H1 (cell line): ENCODE data around the gene ARMH3. TPM values are rescaled to one million over a fixed set of nuclear protein-coding genes. Genes with fewer than 3 reads are reported as not detected.

Experiments used
- CTCF ChIA-PET: fragments of 300-600 bp; sonication (Branson Sonifier 250); formaldehyde crosslinking; loops from one replicate; lab custom pipeline; 2021; ENCODE audit not compliant: partially characterized antibody; lab: Charles Lee
- POLR2A ChIA-PET: fragments of 300-600 bp; sonication (Branson Sonifier 250); formaldehyde crosslinking; loops from one replicate; lab custom pipeline; 2021; ENCODE audit warnings: inconsistent platforms; ENCODE audit not compliant: partially characterized antibody; lab: Charles Lee
- DNase-seq, 2 experiments: peaks; one replicate each; pipeline versions ENCODE4 v3.0.0 to v3.0.0-alpha.2; 2010 to 2022; ENCODE audit warnings: low spot score in 2 of 2, low read depth in 1 of 2, mixed read lengths in 1 of 2
- FAIRE-seq: peaks from 2 replicates; lab custom pipeline; 2011; peaks lifted over from hg19 to GRCh38; lab: Jason Lieb, UNC
- H2AFZ ChIP-seq: 2 replicates; pipeline ENCODE4 v1.8.1; 2012; ENCODE audit warnings: low read length, inconsistent platforms
- H2AK5ac ChIP-seq: 2 replicates; pipeline ENCODE4 v1.6.1; 2013; ENCODE audit warnings: low read depth, low read length
- H2BK120ac ChIP-seq: replicated peaks from 2 replicates; pipeline ENCODE3; 2013; ENCODE audit warnings: low read depth, low read length, inconsistent platforms
- H2BK12ac ChIP-seq: 2 replicates; pipeline ENCODE4 v1.6.1; 2013; ENCODE audit warnings: low read depth, low read length
- H2BK15ac ChIP-seq: 2 replicates; pipeline ENCODE4 v1.6.1; 2013; ENCODE audit warnings: low read length
- H2BK20ac ChIP-seq: 2 replicates; pipeline ENCODE4 v1.6.1; 2013; ENCODE audit warnings: low read length
- H2BK5ac ChIP-seq: 2 replicates; pipeline ENCODE4 v1.6.1; 2013; ENCODE audit warnings: low read depth, low read length
- H3K14ac ChIP-seq: 2 replicates; pipeline ENCODE4 v1.6.1; 2013; ENCODE audit warnings: inconsistent platforms; ENCODE audit not compliant: insufficient read length
- H3K18ac ChIP-seq: 2 replicates; pipeline ENCODE4 v1.6.1; 2013; ENCODE audit warnings: low read length; ENCODE audit errors: extremely low read depth
- H3K23ac ChIP-seq: 2 replicates; pipeline ENCODE4 v1.6.1; 2013; ENCODE audit warnings: inconsistent platforms; ENCODE audit not compliant: insufficient read length
- H3K23me2 ChIP-seq: 2 replicates; pipeline ENCODE4 v1.6.1; 2013; ENCODE audit warnings: low read depth, low read length
- H3K27ac ChIP-seq: 2 replicates; pipeline ENCODE4 v1.6.1; 2011; ENCODE audit warnings: low read depth, low read length, inconsistent platforms
- H3K27me3 ChIP-seq, 4 experiments: replicated peaks in 1 of 4; 1 replicate in 1 of 4; 2 replicates in 3 of 4; pipeline versions ENCODE4 v1.6.1 to v1.8.1; 2011 to 2013; ENCODE audit warnings: low read length in 3 of 4, mild to moderate bottlenecking in 3 of 4, inconsistent platforms in 2 of 4, mixed read lengths in 2 of 4, moderate library complexity in 1 of 4; ENCODE audit not compliant: control insufficient read depth in 3 of 4, insufficient read depth in 3 of 4; ENCODE audit errors: extremely low read depth in 1 of 4
- H3K36me3 ChIP-seq, 4 experiments: 2 replicates each; pipeline versions ENCODE4 v1.6.1 to v1.8.1; 2011 to 2013; ENCODE audit warnings: mild to moderate bottlenecking in 4 of 4, low read length in 3 of 4, moderate library complexity in 2 of 4, control low read depth in 1 of 4, inconsistent platforms in 1 of 4; ENCODE audit not compliant: insufficient read depth in 4 of 4, control insufficient read depth in 2 of 4
- H3K4ac ChIP-seq: replicated peaks from 2 replicates; pipeline ENCODE3; 2013; ENCODE audit warnings: low read length, low read depth, mixed read lengths, inconsistent platforms; ENCODE audit not compliant: insufficient read length
- H3K4me1 ChIP-seq, 4 experiments: replicated peaks in 1 of 4; 1 replicate in 1 of 4; 2 replicates in 3 of 4; pipeline versions ENCODE4 v1.6.1 to v1.8.1; 2011 to 2013; ENCODE audit warnings: low read length in 3 of 4, inconsistent platforms in 2 of 4, mixed read lengths in 1 of 4; ENCODE audit not compliant: insufficient read depth in 4 of 4, control insufficient read depth in 3 of 4
- H3K4me2 ChIP-seq, 2 experiments: 2 replicates each; pipeline versions ENCODE4 v1.6.1 to v1.8.1; 2011 to 2013; ENCODE audit warnings: low read depth in 2 of 2, low read length in 2 of 2, control low read depth in 1 of 2, inconsistent platforms in 1 of 2, mild to moderate bottlenecking in 1 of 2; ENCODE audit not compliant: insufficient read depth in 1 of 2
- H3K4me3 ChIP-seq, 4 experiments: fragments of 200-600, 300-600 bp in 1 of 4; sonication (generic), shearing (Covaris generic), sonication (Bioruptor Twin) in 1 of 4; 2 replicates each; pipeline versions ENCODE4 v1.5.1 to v1.8.1; 2011 to 2016; ENCODE audit warnings: low read length in 4 of 4, low read depth in 3 of 4, control low read depth in 2 of 4, inconsistent platforms in 2 of 4, mild to moderate bottlenecking in 2 of 4, mixed read lengths in 1 of 4, moderate library complexity in 1 of 4; ENCODE audit not compliant: insufficient read depth in 2 of 4; ENCODE audit errors: extremely low read depth in 1 of 4
- H3K56ac ChIP-seq: replicated peaks from 2 replicates; pipeline ENCODE3; 2013; ENCODE audit warnings: low read depth, mild to moderate bottlenecking, mixed read lengths, low read length, inconsistent platforms; ENCODE audit not compliant: insufficient read length
- H3K79me1 ChIP-seq: 2 replicates; pipeline ENCODE4 v1.6.1; 2013; ENCODE audit warnings: low read depth, low read length, control low read depth
- H3K79me2 ChIP-seq, 2 experiments: 2 replicates each; pipeline versions ENCODE4 v1.6.1 to v1.8.1; 2012 to 2013; ENCODE audit warnings: low read length in 2 of 2, mild to moderate bottlenecking in 2 of 2, inconsistent platforms in 1 of 2; ENCODE audit not compliant: insufficient read depth in 2 of 2, control insufficient read depth in 1 of 2
- H3K9ac ChIP-seq, 4 experiments: replicated peaks in 1 of 4; 1 replicate in 1 of 4; 2 replicates in 3 of 4; pipeline versions ENCODE4 v1.6.1 to v1.8.1; 2011 to 2013; ENCODE audit warnings: low read depth in 3 of 4, low read length in 3 of 4, control low read depth in 2 of 4, mild to moderate bottlenecking in 2 of 4, moderate library complexity in 2 of 4, inconsistent platforms in 1 of 4; ENCODE audit errors: extremely low read depth in 1 of 4
- H3K9me3 ChIP-seq, 2 experiments: 2 replicates each; pipeline versions ENCODE4 v1.6.1 to v1.8.1; 2012 to 2013; ENCODE audit warnings: mild to moderate bottlenecking in 2 of 2, moderate library complexity in 2 of 2, control low read depth in 1 of 2, inconsistent platforms in 1 of 2, low read depth in 1 of 2, low read length in 1 of 2, mixed read lengths in 1 of 2; ENCODE audit not compliant: insufficient read depth in 2 of 2
- H4K20me1 ChIP-seq, 2 experiments: replicated peaks in 1 of 2; 2 replicates each; pipeline versions ENCODE3 to v1.8.1; 2011 to 2013; ENCODE audit warnings: inconsistent platforms in 2 of 2, low read length in 2 of 2, mild to moderate bottlenecking in 1 of 2; ENCODE audit not compliant: insufficient read depth in 2 of 2, control insufficient read depth in 1 of 2
- H4K5ac ChIP-seq: 2 replicates; pipeline ENCODE4 v1.6.1; 2013; ENCODE audit warnings: low read length, low read depth, mixed read lengths, inconsistent platforms; ENCODE audit not compliant: insufficient read length
- H4K8ac ChIP-seq: 2 replicates; pipeline ENCODE4 v1.8.0; 2013; ENCODE audit warnings: mild to moderate bottlenecking, moderate library complexity, low read length, inconsistent platforms; ENCODE audit not compliant: insufficient read depth; ENCODE audit errors: extremely low read depth
- H4K91ac ChIP-seq: replicated peaks from 2 replicates; pipeline ENCODE3; 2013; ENCODE audit warnings: low read length, mixed read lengths, inconsistent platforms; ENCODE audit not compliant: insufficient read length
- CEBPB ChIP-seq: IDR thresholded peaks from 2 replicates; pipeline ENCODE4 v1.6.1; 2012; ENCODE audit warnings: low read depth, low read length
- POLR2AphosphoS5 ChIP-seq: IDR thresholded peaks from 2 replicates; pipeline ENCODE4 v1.6.1; 2011; ENCODE audit warnings: low read depth, low read length
- YY1 ChIP-seq: IDR thresholded peaks from 2 replicates; pipeline ENCODE4 v1.6.1; 2011; ENCODE audit warnings: low read depth, mild to moderate bottlenecking, low read length
- polyA plus RNA-seq, 7 experiments: library from polyadenylated mRNA; depleted of rRNA in 3 of 7; stranded (reverse) in 5 of 7; unstranded in 2 of 7; fragments of >200 nt in 5 of 7; fragments of 200-250 nt in 2 of 7; gene quantifications; 1 replicate in 5 of 7; 2 replicates in 1 of 7; 4 replicates in 1 of 7; pipeline versions ENCODE4 v1.2.1 to v1.2.3, GENCODE V29; 2011 to 2013; ENCODE audit warnings: missing spikeins in 2 of 7, mixed read lengths in 2 of 7
- total RNA-seq: library from RNA; stranded (reverse); fragmentation: NEBNext Ultra II Directional; extraction: Animal tissue kit (Norgen Biotek cat#: 25700); gene quantifications from 2 replicates; pipeline ENCODE4 v1.2.1, GENCODE V29; 2021

Gene ARMH3
- total and polyA plus RNA-seq, 2 of the 8 experiments (the other 6 are each of a cell fraction or from before 2014, with no cell fraction given) = 11.6 to 18.3 TPM

GRCh38 chr10:101920546-101920945 lies 135.4 kb downstream of the ARMH3 start:
- TF ChIP-seq YY1 (no peak), POLR2AphosphoS5 (no peak), CEBPB (no peak)

More at GRCh38 chr10:101920546-101920945, 135.4 kb downstream of the ARMH3 start:
- Histone ChIP-seq H2AK5ac (no peak overlapping the region), H3K4me2 (no peak overlapping the region), H3K79me1 (no peaks in the 10 kb centered on the region; the same call in 1 of the 2 replicates), H4K91ac (no peak overlapping the region), H3K4me1 (peaks cover 0 to 7% (median 6%) of the 10 kb centered on the region in 4 experiments; a peak in 4 of 7 replicates), H3K4me3 (no peak overlapping the region), H4K5ac (no peak overlapping the region), H3K27ac (no peak overlapping the region), H4K20me1 (no peaks in the 10 kb centered on the region), H4K8ac (no peak overlapping the region), H3K56ac (no peak overlapping the region), H3K23ac (no peak overlapping the region), H2BK5ac (no peak overlapping the region), H2BK120ac (no peak overlapping the region), H3K14ac (no peak overlapping the region), H2BK15ac (no peak overlapping the region), H3K36me3 (no peaks in the 10 kb centered on the region), H2BK12ac (no peak overlapping the region), H3K9ac (no peak overlapping the region), H3K9me3 (no peaks in the 10 kb centered on the region), H3K4ac (no peak overlapping the region), H3K18ac (no peak overlapping the region), H3K27me3 (no peaks in the 10 kb centered on the region), H2AFZ (no peak overlapping the region), H3K23me2 (no peaks in the 10 kb centered on the region), H2BK20ac (no peak overlapping the region), H3K79me2 (no peaks in the 10 kb centered on the region)
- POLR2A ChIA-PET = interaction anchor here (2.2 kb wide), 1 partner anchor 102 kb away, joined by 6 read pairs; the partner anchor contains the start of gene OGA
- no peak for DNase-seq
- FAIRE-seq = no peak
- CTCF ChIA-PET = interaction anchor here (2.6 kb wide), 1 partner anchor 89 kb away, joined by 10 read pairs; no protein-coding TSS in a partner anchor
